Mesothelial cell of epicardium (in vitro differentiated cells): Measurements from ENCODE around the gene CPLX4. TPM values are rescaled to one million over a fixed set of nuclear protein-coding genes. Genes with fewer than 3 reads are reported as not detected.

Experiments
- DNase-seq, 2 experiments: peaks; one replicate each; pipeline ENCODE4 v3.0.0; 2021; ENCODE audit warnings: low spot score in 2 of 2; ENCODE audit not compliant: unreplicated experiment in 2 of 2
- H3K27ac Mint-ChIP-seq: 2 replicates; pipeline ENCODE4 v1.8.0; 2021; ENCODE audit warnings: mixed read lengths
- H3K27me3 Mint-ChIP-seq: 2 replicates; pipeline ENCODE4 v1.8.0; 2021; ENCODE audit warnings: low read depth, mixed read lengths
- H3K36me3 Mint-ChIP-seq: 2 replicates; pipeline ENCODE4 v1.8.0; 2021; ENCODE audit warnings: mixed read lengths
- H3K4me1 Mint-ChIP-seq: 2 replicates; pipeline ENCODE4 v1.8.0; 2021; ENCODE audit warnings: mixed read lengths
- H3K4me3 Mint-ChIP-seq: 2 replicates; pipeline ENCODE4 v1.8.0; 2021; ENCODE audit warnings: mild to moderate bottlenecking, moderate library complexity, mixed read lengths
- H3K9me3 Mint-ChIP-seq: 2 replicates; pipeline ENCODE4 v1.8.0; 2021; ENCODE audit warnings: mixed read lengths
- total RNA-seq: library from RNA; stranded (reverse); gene quantifications from 3 replicates; pipeline ENCODE4 v1.2.1, GENCODE V29; 2021
- TF ChIP-seq, protein P1 (sequence below): fragments of 200-600 bp; sonication (generic); IDR thresholded peaks from one replicate; pipeline ENCODE4 v1.5.0; 2021; ENCODE audit warnings: antibody characterized with exemption; ENCODE audit not compliant: unreplicated experiment

Gene CPLX4
- total RNA-seq, 1 donor from 2014 or later: not detected

DNA sequence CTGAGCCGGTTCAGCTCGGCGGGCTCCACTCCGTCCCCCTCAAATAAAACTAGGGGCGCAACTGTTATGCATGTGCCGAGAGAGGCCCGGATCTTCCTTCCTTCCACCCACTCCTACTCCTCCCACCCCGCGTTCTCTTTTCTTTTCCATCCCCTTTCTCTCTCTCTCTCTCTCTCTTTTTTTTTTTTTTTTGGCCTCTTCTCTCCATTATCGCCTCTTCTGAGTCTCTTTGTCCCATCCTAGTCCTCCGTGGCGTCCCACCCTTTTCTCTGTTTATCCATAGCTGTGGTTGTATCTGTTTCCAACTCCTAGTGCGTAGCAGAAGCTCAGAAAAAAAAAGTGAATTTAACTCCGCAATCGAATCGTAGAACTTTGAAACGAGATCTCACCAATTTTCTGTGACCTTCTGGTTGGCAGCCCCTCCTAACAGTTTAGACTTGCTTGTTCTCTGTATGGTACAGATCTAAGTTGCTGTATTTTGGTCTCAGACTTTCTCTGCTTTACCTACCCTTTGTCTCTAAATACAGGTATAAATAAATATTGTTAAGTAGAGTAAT, 48.8 kb downstream of the CPLX4 start:
- Mint-ChIP-seq H3K27ac (no peak overlapping the region), H3K27me3 (peaks cover 92% of the 10 kb centered on the region), H3K4me3 (peak overlapping the region; percentile 52), H3K9me3 (no peaks in the 10 kb centered on the region), H3K36me3 (no peaks in the 10 kb centered on the region), H3K4me1 (peaks cover 24% of the 10 kb centered on the region)
- TF ChIP-seq, protein P1, sequence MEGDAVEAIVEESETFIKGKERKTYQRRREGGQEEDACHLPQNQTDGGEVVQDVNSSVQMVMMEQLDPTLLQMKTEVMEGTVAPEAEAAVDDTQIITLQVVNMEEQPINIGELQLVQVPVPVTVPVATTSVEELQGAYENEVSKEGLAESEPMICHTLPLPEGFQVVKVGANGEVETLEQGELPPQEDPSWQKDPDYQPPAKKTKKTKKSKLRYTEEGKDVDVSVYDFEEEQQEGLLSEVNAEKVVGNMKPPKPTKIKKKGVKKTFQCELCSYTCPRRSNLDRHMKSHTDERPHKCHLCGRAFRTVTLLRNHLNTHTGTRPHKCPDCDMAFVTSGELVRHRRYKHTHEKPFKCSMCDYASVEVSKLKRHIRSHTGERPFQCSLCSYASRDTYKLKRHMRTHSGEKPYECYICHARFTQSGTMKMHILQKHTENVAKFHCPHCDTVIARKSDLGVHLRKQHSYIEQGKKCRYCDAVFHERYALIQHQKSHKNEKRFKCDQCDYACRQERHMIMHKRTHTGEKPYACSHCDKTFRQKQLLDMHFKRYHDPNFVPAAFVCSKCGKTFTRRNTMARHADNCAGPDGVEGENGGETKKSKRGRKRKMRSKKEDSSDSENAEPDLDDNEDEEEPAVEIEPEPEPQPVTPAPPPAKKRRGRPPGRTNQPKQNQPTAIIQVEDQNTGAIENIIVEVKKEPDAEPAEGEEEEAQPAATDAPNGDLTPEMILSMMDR: no peak
- no peak for DNase-seq

DNA sequence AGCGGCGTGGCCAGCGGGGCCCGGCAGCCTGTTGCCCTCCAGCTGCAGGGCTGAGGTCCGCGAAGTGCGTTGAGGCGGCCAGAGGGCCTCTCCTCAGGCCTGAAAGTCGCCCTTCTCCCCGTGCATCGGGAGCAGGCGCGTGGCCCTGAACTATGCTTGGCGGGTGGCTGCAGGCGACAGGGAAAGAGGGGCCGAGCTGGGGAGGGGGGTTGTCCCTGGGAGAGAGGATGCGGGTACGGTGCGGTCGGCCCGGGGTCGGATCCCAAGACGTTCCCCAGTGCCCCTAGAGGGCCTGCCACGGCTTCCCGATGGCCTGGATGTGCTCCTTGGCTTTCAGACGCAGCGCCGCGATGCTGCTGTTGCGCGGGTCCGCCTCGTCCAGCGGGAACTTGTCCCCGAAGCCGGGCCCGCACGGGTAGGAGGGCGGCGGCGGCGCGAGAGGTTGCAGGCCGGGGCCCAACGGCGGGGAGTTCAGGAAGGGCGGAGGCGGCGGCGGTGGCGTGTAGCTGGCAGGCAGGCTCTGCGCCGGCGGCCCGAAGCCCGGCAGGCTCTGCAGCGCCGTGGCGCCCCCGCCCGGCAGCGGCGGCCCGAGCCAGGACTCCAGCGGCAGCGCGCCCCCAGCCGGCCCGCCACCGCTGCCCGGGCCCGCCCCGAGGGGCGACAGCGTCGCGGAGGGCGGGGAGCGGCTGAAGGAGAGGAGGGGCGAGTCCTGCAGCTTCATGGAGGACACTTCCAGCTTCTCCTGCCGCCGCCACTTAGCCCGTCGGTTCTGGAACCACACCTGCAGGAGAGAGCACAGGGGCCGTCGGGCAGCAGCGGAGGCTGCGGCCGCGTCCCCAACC, 49.5 kb downstream of the CPLX4 start:
- H3K9me3 Mint-ChIP-seq: no peaks in the 10 kb centered on the region
- peaks cover 92% of the 10 kb centered on the region for H3K27me3 Mint-ChIP-seq
- H3K36me3 Mint-ChIP-seq: no peaks in the 10 kb centered on the region
- peak in 1 of 2 experiments; percentile 66 for DNase-seq
- H3K27ac Mint-ChIP-seq: no peak overlapping the region
- peak overlapping the region; percentile 52 for H3K4me3 Mint-ChIP-seq
- peaks cover 22% of the 10 kb centered on the region for H3K4me1 Mint-ChIP-seq
- TF ChIP-seq, protein P1: no peak

DNA sequence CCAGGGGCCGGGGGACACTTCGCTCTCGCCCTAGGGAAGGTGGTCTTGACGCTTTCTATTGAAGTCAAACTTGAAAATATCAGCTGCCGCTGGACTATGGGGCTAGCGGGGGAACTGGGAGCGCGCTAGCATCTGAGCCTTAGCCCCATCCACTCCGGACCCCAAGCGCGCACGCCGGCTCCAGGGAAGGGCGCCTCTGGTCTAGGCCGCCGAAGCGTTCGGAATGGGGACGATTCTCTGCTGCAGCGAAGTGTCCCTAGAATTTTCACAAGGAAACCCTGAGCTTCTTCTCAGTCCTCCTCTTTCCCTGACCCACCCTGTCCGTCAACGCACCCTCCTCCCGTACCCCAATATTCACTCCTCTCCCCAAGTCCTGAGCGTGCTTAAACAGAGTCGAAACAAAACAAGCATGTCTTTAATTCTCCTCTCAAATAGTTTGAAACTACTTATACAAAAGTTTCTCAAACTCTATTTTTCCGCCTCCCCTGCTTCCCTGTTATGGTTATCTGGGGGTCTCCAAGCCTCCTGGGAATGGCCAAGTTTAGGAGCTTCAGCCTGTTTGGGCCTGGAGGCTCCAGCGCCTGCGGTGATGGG, 50.2 kb downstream of the CPLX4 start:
- TF ChIP-seq, protein P1: no peak
- DNase-seq: no peak
- Mint-ChIP-seq H3K4me1 (peaks cover 19% of the 10 kb centered on the region), H3K27me3 (peaks cover 92% of the 10 kb centered on the region), H3K36me3 (no peaks in the 10 kb centered on the region), H3K27ac (no peak overlapping the region), H3K9me3 (no peaks in the 10 kb centered on the region), H3K4me3 (peak overlapping the region; percentile 47)

DNA sequence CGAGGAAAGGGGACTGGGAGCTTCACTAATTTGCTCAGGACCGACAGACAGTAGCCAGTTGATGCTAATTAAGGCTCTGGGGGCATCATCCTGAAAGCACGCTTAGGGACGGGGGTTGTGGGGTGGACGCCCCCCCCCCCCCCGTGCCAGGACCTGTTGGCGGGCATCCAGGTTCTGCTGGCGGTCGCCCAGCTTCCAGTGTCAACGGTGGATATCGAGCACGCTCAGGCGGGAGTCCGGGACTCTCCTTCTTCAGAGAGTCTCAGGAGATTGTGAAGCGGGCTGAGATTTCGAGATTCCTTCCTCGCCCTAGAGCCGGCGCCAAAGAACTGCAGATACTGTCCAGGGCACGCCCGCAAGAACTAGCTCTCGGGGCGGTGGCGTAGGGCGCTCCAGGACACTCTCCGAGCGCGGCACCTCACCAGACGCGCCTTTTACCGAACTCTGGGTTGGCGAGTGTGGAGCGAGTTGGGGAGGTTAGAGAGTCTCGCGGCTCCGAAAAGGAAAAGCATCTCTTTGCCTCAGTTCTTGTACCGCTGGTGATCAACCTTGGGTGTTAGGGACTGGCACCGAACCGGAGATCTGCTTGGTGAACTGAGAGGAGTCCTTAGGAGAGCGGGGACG, 50.8 kb downstream of the CPLX4 start:
- Mint-ChIP-seq H3K27ac (no peak overlapping the region), H3K36me3 (no peaks in the 10 kb centered on the region), H3K27me3 (peaks cover 96% of the 10 kb centered on the region), H3K4me1 (peaks cover 19% of the 10 kb centered on the region), H3K9me3 (no peaks in the 10 kb centered on the region), H3K4me3 (peak overlapping the region; percentile 9)
- DNase-seq: no peak
- TF ChIP-seq, protein P1: no peak

DNA sequence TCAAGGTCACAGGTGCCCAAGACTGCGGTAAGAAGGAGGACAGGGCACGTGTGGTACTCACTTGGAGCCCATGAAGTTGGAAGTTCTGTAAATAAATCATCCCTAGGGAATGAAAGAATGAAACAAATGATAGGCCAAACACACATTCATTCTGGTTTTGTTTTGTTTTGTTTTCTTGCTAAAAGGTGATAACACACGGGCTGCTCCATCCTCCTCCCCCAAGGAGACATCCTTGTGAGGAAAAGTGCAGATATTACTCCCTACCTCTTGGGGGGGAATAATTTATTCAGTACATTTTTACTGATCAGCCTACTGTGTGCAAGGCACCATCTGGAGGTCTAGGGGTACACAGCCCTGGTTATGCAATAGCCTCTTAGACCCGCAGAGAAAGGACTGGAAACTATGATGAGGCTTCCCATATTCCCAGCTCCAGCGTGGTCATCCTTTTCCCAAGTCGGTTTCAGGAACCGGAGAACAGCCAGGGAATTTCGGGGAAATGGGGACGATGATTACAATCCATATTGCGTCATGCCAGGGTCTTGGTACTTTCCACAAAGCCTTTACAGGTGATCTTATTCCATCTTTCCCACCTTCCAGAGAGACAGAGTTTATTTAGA, 51.5 kb downstream of the CPLX4 start:
- no peak for DNase-seq
- Mint-ChIP-seq H3K9me3 (no peaks in the 10 kb centered on the region), H3K27me3 (peaks cover 97% of the 10 kb centered on the region), H3K4me1 (peaks cover 19% of the 10 kb centered on the region), H3K4me3 (no peak overlapping the region), H3K36me3 (no peaks in the 10 kb centered on the region), H3K27ac (no peak overlapping the region)
- TF ChIP-seq, protein P1: no peak
